ENCODE measurements around the gene MYT1. TPM values are rescaled to one million over a fixed set of nuclear protein-coding genes. Genes with fewer than 3 reads are reported as not detected.

MYT1 gene
- total and polyA plus RNA-seq, 2 of the 13 experiments (the other 11 are each of a cell fraction or from before 2014, with no cell fraction given): 0.58 to 2.5 TPM

- TF ChIP-seq, protein P1, sequence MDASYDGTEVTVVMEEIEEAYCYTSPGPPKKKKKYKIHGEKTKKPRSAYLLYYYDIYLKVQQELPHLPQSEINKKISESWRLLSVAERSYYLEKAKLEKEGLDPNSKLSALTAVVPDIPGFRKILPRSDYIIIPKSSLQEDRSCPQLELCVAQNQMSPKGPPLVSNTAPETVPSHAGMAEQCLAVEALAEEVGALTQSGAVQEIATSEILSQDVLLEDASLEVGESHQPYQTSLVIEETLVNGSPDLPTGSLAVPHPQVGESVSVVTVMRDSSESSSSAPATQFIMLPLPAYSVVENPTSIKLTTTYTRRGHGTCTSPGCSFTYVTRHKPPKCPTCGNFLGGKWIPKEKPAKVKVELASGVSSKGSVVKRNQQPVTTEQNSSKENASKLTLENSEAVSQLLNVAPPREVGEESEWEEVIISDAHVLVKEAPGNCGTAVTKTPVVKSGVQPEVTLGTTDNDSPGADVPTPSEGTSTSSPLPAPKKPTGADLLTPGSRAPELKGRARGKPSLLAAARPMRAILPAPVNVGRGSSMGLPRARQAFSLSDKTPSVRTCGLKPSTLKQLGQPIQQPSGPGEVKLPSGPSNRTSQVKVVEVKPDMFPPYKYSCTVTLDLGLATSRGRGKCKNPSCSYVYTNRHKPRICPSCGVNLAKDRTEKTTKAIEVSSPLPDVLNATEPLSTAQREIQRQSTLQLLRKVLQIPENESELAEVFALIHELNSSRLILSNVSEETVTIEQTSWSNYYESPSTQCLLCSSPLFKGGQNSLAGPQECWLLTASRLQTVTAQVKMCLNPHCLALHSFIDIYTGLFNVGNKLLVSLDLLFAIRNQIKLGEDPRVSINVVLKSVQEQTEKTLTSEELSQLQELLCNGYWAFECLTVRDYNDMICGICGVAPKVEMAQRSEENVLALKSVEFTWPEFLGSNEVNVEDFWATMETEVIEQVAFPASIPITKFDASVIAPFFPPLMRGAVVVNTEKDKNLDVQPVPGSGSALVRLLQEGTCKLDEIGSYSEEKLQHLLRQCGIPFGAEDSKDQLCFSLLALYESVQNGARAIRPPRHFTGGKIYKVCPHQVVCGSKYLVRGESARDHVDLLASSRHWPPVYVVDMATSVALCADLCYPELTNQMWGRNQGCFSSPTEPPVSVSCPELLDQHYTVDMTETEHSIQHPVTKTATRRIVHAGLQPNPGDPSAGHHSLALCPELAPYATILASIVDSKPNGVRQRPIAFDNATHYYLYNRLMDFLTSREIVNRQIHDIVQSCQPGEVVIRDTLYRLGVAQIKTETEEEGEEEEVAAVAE (CRISPR knock-in tag; IDR thresholded peaks at IDR 0.05; ENCODE audit: borderline replicate concordance): peak; percentile 95
- TF ChIP-seq, protein P2, sequence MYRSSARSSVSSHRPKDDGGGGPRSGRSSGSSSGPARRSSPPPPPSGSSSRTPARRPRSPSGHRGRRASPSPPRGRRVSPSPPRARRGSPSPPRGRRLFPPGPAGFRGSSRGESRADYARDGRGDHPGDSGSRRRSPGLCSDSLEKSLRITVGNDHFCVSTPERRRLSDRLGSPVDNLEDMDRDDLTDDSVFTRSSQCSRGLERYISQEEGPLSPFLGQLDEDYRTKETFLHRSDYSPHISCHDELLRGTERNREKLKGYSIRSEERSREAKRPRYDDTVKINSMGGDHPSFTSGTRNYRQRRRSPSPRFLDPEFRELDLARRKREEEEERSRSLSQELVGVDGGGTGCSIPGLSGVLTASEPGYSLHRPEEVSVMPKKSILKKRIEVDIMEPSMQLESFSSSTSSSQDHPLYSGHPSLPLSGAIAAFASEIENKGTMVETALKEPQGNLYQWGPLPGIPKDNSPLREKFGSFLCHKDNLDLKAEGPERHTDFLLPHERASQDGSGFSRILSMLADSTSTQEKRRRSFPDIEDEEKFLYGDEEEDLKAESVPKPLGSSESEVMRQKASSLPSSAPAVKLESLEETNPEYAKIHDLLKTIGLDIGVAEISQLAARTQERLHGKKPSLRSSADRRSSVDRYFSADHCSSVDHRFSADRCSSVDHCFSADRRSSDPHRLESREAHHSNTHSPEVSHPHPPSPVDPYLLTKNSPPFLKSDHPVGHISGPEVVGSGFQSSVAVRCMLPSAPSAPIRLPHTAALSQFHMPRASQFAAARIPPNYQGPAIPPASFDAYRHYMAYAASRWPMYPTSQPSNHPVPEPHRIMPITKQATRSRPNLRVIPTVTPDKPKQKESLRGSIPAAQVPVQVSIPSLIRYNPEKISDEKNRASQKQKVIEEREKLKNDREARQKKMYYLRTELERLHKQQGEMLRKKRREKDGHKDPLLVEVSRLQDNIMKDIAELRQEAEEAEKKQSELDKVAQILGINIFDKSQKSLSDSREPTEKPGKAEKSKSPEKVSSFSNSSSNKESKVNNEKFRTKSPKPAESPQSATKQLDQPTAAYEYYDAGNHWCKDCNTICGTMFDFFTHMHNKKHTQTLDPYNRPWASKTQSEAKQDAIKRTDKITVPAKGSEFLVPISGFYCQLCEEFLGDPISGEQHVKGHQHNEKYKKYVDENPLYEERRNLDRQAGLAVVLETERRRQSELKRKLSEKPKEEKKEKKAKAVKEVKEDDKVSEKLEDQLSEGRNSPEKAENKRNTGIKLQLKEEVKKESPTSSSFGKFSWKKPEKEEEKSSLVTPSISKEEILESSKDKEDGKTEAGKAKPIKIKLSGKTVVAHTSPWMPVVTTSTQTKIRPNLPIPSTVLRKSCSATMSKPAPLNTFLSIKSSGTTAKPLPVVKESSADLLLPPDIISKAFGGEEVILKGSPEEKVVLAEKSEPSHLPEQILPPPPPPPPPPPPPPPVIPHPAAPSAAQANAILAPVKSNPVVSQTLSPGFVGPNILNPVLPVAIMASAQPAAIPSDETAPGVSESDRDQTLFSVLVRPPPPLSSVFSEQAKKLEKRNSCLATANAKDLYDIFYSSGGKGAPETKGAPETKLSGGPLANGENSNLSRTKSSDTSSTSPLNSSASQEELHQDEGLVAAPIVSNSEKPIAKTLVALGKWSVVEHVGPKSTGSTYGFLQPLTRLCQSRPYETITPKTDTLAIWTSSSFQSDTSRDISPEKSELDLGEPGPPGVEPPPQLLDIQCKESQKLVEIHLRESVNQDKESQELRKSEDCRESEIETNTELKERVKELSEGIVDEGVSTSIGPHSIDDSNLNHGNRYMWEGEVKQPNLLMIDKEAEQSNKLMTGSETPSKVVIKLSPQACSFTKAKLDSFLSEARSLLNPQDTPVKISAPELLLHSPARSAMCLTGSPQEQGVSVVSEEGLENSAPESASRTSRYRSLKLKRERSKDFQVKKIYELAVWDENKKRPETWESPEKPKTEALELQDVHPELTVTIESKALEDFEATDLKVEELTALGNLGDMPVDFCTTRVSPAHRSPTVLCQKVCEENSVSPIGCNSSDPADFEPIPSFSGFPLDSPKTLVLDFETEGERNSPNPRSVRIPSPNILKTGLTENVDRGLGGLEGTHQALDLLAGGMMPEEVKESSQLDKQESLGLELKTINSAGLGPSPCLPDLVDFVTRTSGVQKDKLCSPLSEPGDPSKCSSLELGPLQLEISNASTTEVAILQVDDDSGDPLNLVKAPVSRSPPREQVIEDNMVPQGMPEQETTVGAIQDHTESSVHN (CRISPR knock-in tag; IDR thresholded peaks at IDR 0.05): no peak; the same call in 1 of the 2 replicates
- no peak for TF ChIP-seq NR2F6 (IDR thresholded peaks at IDR 0.05)
- peak; percentile 82 for TF ChIP-seq NR2F6 (CRISPR knock-in tag; IDR thresholded peaks at IDR 0.05)
- peak; percentile 96 for TF ChIP-seq TFE3 (CRISPR knock-in tag; IDR thresholded peaks at IDR 0.05)
- TF ChIP-seq HOXA3 (CRISPR knock-in tag; IDR thresholded peaks at IDR 0.05): peak; percentile 80
- TF ChIP-seq, protein P3, sequence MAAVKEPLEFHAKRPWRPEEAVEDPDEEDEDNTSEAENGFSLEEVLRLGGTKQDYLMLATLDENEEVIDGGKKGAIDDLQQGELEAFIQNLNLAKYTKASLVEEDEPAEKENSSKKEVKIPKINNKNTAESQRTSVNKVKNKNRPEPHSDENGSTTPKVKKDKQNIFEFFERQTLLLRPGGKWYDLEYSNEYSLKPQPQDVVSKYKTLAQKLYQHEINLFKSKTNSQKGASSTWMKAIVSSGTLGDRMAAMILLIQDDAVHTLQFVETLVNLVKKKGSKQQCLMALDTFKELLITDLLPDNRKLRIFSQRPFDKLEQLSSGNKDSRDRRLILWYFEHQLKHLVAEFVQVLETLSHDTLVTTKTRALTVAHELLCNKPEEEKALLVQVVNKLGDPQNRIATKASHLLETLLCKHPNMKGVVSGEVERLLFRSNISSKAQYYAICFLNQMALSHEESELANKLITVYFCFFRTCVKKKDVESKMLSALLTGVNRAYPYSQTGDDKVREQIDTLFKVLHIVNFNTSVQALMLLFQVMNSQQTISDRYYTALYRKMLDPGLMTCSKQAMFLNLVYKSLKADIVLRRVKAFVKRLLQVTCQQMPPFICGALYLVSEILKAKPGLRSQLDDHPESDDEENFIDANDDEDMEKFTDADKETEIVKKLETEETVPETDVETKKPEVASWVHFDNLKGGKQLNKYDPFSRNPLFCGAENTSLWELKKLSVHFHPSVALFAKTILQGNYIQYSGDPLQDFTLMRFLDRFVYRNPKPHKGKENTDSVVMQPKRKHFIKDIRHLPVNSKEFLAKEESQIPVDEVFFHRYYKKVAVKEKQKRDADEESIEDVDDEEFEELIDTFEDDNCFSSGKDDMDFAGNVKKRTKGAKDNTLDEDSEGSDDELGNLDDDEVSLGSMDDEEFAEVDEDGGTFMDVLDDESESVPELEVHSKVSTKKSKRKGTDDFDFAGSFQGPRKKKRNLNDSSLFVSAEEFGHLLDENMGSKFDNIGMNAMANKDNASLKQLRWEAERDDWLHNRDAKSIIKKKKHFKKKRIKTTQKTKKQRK (IDR thresholded peaks at IDR 0.05; ENCODE audit: low read length): no peak
- TF ChIP-seq ZNF207 (IDR thresholded peaks at IDR 0.05; ENCODE audit: borderline replicate concordance): no peak
- TF ChIP-seq ZNF496 (CRISPR knock-in tag; IDR thresholded peaks at IDR 0.05; ENCODE audit: insufficient replicate concordance): no peak
- no peak; the same call in 1 of the 2 replicates for TF ChIP-seq ZNF530 (CRISPR knock-in tag; IDR thresholded peaks at IDR 0.05; ENCODE audit: low read depth)
Observed at GRCh38 chr20:64161356-64162238, 2.7 kb upstream of the MYT1 start (continued).

Measured in HepG2 (cell line).